Left lung (tissue), 10 donors: ENCODE results near the gene CIB2. TPM values are rescaled to one million over a fixed set of nuclear protein-coding genes. Genes with fewer than 3 reads are reported as not detected.

ENCODE experiments used
- ATAC-seq: fragments of 200-7000 bp; cut with Tn5 transposase; one replicate; pipeline ENCODE4 v1.9.1; 2020; ENCODE audit warnings: moderate library complexity
- DNase-seq, 4 donors: peaks; one replicate each; pipeline ENCODE4 v3.0.0-alpha.2; 2013 to 2020
- H3K27ac ChIP-seq, 2 donors: fragments of 200-600 bp; sonication (generic) in 1 of 2; one replicate each; pipeline versions ENCODE4 v1.5.0 to v1.8.0; 2020 to 2021
- H3K27me3 ChIP-seq, 2 donors: fragments of 200-600 bp; sonication (generic) in 1 of 2; one replicate each; pipeline versions ENCODE4 v1.5.0 to v1.8.0; 2020 to 2021
- H3K36me3 ChIP-seq, 2 donors: fragments of 200-600 bp; sonication (generic) in 1 of 2; one replicate each; pipeline versions ENCODE4 v1.5.0 to v1.8.0; 2020 to 2021
- H3K4me1 ChIP-seq, 2 donors: fragments of 200-600 bp; one replicate each; pipeline ENCODE4 v1.8.0; 2021
- H3K4me3 ChIP-seq, 2 donors: fragments of 200-600 bp; sonication (generic) in 1 of 2; one replicate each; pipeline versions ENCODE4 v1.5.0 to v1.8.0; 2020 to 2021; ENCODE audit warnings: mild to moderate bottlenecking in 1 of 2
- H3K9me3 ChIP-seq, 2 donors: fragments of 200-600 bp; sonication (generic) in 1 of 2; one replicate each; pipeline versions ENCODE4 v1.5.0 to v1.8.0; 2020 to 2021
- CTCF ChIP-seq, 2 donors: fragments of 200-600 bp; sonication (generic) in 1 of 2; IDR thresholded peaks; one replicate each; pipeline versions ENCODE4 v1.5.0 to v1.8.0; 2021; ENCODE audit warnings: antibody characterized with exemption in 2 of 2
- intact Hi-C, 2 donors: fragments of 100-400 bp; cut with DNase I; formaldehyde crosslinking; loops; one replicate each; pipeline versions ENCODE4 v1.11.2 to v1.14.2; 2022
- polyA plus RNA-seq, 6 donors: library from polyadenylated mRNA; unstranded; fragments of 120-200 nt; gene quantifications; one replicate each; pipeline ENCODE4 v1.2.1, GENCODE V29; 2013; ENCODE audit not compliant: insufficient read length in 6 of 6
- total RNA-seq, 2 donors: library from RNA; stranded (reverse); fragmentation: NEBNext Ultra II Directional; extraction: Animal tissue kit (Norgen Biotek cat#: 25700); gene quantifications; one replicate each; pipeline ENCODE4 v1.2.1, GENCODE V29; 2021
- donor health status: DM: no; HTN: yes; CAD: no.
- donor health status: DM: no; HTN: no; CAD: no.

Gene CIB2
- total and polyA plus RNA-seq, 8 donors = 1.3 to 31.9 (median 23.2) TPM

- peak within 1 kb of the TSS; percentile 93 to 97 for H3K27ac ChIP-seq
- H3K4me3 ChIP-seq = peak within 1 kb of the TSS; percentile 91 to 94
- no peaks in the 10 kb centered on the region for H3K9me3 ChIP-seq
- no peaks in the 10 kb centered on the region for H3K36me3 ChIP-seq
- peak; percentile 70 for ATAC-seq
- H3K27me3 ChIP-seq = no peaks in the 10 kb centered on the region
- DNase-seq = peak in 3 of 4 donors; percentile 70 to 94 (median 73)
- TF ChIP-seq CTCF (IDR thresholded peaks at IDR 0.05) = no peak
- peaks cover 24 to 78% of the 10 kb centered on the region in 2 donors for H3K4me1 ChIP-seq
- intact Hi-C loops = no loop called here
Observed at GRCh38 chr15:78077053-78077870, 54.0 kb downstream of the CIB2 start, which contains the start of gene TBC1D2B. TSS of gene TBC1D2B (minus strand) at chr15:78077711. CDS start at chr15:78077652, 59 bp downstream.

GRCh38 chr15:78076231-78077052 is 54.8 kb downstream of the CIB2 start:
- no peaks in the 10 kb centered on the region for H3K9me3 ChIP-seq
- H3K27me3 ChIP-seq = no peaks in the 10 kb centered on the region
- no peaks in the 10 kb centered on the region for H3K36me3 ChIP-seq
- TF ChIP-seq CTCF (IDR thresholded peaks at IDR 0.05) = no peak
- peaks cover 30 to 78% of the 10 kb centered on the region in 2 donors for H3K4me1 ChIP-seq
- H3K27ac ChIP-seq = peak overlapping the region; percentile 93 to 97
- ATAC-seq = peak; percentile 14
- H3K4me3 ChIP-seq = peak overlapping the region; percentile 91 to 94
- intact Hi-C loops = no loop called here
- DNase-seq = peak in 1 of 4 donors; percentile 55

- H3K27me3 ChIP-seq = no peaks in the 10 kb centered on the region
- ATAC-seq (peak; percentile 80), DNase-seq (peak in 2 of 4 donors; percentile 75 to 79)
- H3K36me3 ChIP-seq = no peaks in the 10 kb centered on the region
- no peak for TF ChIP-seq CTCF (IDR thresholded peaks at IDR 0.05)
- peak overlapping the region; percentile 93 to 97 for H3K27ac ChIP-seq
- peaks cover 30 to 80% of the 10 kb centered on the region in 2 donors for H3K4me1 ChIP-seq
- no peaks in the 10 kb centered on the region for H3K9me3 ChIP-seq
- peak overlapping the region; percentile 91 to 94 for H3K4me3 ChIP-seq
- intact Hi-C loops = no loop called here
Observed at GRCh38 chr15:78075490-78076230, 55.6 kb downstream of the CIB2 start.

- no peak for ATAC-seq
- Histone ChIP-seq H3K9me3 (no peaks in the 10 kb centered on the region), H3K36me3 (no peaks in the 10 kb centered on the region), H3K27ac (peak overlapping the region; percentile 73 to 76), H3K4me1 (peaks cover 45 to 91% of the 10 kb centered on the region in 2 donors), H3K4me3 (no peak overlapping the region), H3K27me3 (no peaks in the 10 kb centered on the region)
- no peak for TF ChIP-seq CTCF (IDR thresholded peaks at IDR 0.05)
- intact Hi-C loops = no loop called here
- DNase-seq = no peak
Observed at GRCh38 chr15:78073046-78073787, 58.0 kb downstream of the CIB2 start.
